ENCODE data around the gene GPA33. TPM values are rescaled to one million over a fixed set of nuclear protein-coding genes. Genes with fewer than 3 reads are reported as not detected.

Gene GPA33
- polyA plus RNA-seq, 1 of the 3 experiments (the other 2 are of a cell fraction): not detected

DNA sequence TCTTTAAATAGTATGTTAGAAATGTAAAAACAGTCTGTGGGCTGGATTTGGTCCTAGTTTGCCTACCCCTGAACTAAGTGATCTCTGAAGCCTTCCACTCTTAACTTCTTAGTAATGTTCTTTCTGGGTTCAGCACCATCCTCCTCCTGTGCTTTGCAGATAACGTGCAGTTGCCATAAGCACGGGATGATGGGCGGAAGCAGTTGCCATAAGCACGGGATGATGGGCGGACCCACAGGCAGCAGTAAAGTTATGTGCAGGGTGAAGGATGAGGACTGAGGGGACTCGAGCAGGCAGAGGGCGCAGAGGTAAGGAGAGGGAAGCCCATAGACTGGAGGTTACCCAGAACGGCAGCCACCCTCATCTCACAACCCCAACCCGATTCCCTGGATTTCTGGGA is 25.6 kb downstream of the GPA33 start:
- CTCF ChIA-PET: interaction anchor here (0.8 to 19.2 kb wide), 7 partner anchors 9 to 475 kb away, joined by 3 to 769 read pairs (median 32); partner anchors contain the start of gene POU2F1
- H3F3A ChIP-seq (replicated peaks; ENCODE audit: insufficient read depth): no peaks in the 10 kb centered on the region
- no peak overlapping the region for H3K4me3 ChIP-seq (ENCODE audit: low read depth in 2 of 2, low read length in 1 of 2)
- no peak for TF ChIP-seq RCOR1 (IDR thresholded peaks at IDR 0.05; ENCODE audit: low read length)
- TF ChIP-seq YY1 (IDR thresholded peaks at IDR 0.05; ENCODE audit: low read depth): no peak
- TF ChIP-seq RXRA (IDR thresholded peaks at IDR 0.05; ENCODE audit: borderline replicate concordance, low read depth): no peak
- TF ChIP-seq ELF1 (IDR thresholded peaks at IDR 0.05): no peak
- no peak for TF ChIP-seq RAD21 (IDR thresholded peaks at IDR 0.05; ENCODE audit: low read length)
- TF ChIP-seq EZH2phosphoT487 (IDR thresholded peaks at IDR 0.05; ENCODE audit: borderline replicate concordance, low read depth): no peak
- TF ChIP-seq, protein P1, sequence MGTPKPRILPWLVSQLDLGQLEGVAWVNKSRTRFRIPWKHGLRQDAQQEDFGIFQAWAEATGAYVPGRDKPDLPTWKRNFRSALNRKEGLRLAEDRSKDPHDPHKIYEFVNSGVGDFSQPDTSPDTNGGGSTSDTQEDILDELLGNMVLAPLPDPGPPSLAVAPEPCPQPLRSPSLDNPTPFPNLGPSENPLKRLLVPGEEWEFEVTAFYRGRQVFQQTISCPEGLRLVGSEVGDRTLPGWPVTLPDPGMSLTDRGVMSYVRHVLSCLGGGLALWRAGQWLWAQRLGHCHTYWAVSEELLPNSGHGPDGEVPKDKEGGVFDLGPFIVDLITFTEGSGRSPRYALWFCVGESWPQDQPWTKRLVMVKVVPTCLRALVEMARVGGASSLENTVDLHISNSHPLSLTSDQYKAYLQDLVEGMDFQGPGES (IDR thresholded peaks at IDR 0.05; ENCODE audit: low read depth, low read length): no peak
- TF ChIP-seq TCF12 (IDR thresholded peaks at IDR 0.05): no peak
- TF ChIP-seq TAF1 (IDR thresholded peaks at IDR 0.05; ENCODE audit: borderline replicate concordance, low read depth, low read length): no peak
- H3K4me1 ChIP-seq (ENCODE audit: control insufficient read depth in 1 of 2, insufficient read depth in 2 of 2, low read depth in 1 of 2, low read length in 1 of 2): no peaks in the 10 kb centered on the region; a peak in 2 of 4 replicates
- no peak overlapping the region for H3K4me2 ChIP-seq
- no peaks in the 10 kb centered on the region for H4K20me1 ChIP-seq (ENCODE audit: insufficient read depth)
- no peak overlapping the region for H2AFZ ChIP-seq (ENCODE audit: low read depth)
- no peaks in the 10 kb centered on the region for H3K36me3 ChIP-seq (replicated peaks in 1 of 2; ENCODE audit: control insufficient read depth in 1 of 2, insufficient read depth in 2 of 2, low read length in 1 of 2)
- no peaks in the 10 kb centered on the region for H3K79me2 ChIP-seq (ENCODE audit: insufficient read depth)
- no peak for DNase-seq
- H3K27ac ChIP-seq (ENCODE audit: low read depth in 2 of 2, low read length in 1 of 2): no peak overlapping the region
- 38% methylated on average over 8 of the region's 9 CpGs for WGBS (ENCODE audit: low lambda C conversion rate)
- no peaks in the 10 kb centered on the region; the same call in 1 of the 2 replicates for H3K27me3 ChIP-seq (ENCODE audit: insufficient read depth)
- no peaks in the 10 kb centered on the region for H3K9me3 ChIP-seq
- no peak overlapping the region for H3K9ac ChIP-seq
- POLR2A ChIA-PET: no interaction called here
- no peaks in the 10 kb centered on the region for H3K9me2 ChIP-seq

GRCh38 chr1:167061073-167061464 is 29.1 kb downstream of the GPA33 start:
- Histone ChIP-seq H3K27me3 (ENCODE audit: insufficient read depth) (no peaks in the 10 kb centered on the region), H3K27ac (ENCODE audit: low read depth in 2 of 2, low read length in 1 of 2) (no peak overlapping the region), H3F3A (replicated peaks; ENCODE audit: insufficient read depth) (no peaks in the 10 kb centered on the region), H3K4me1 (ENCODE audit: control insufficient read depth in 1 of 2, insufficient read depth in 2 of 2, low read depth in 1 of 2, low read length in 1 of 2) (peaks cover 0 to 5% of the 10 kb centered on the region in 2 experiments; a peak in 1 of 4 replicates), H3K36me3 (replicated peaks in 1 of 2; ENCODE audit: control insufficient read depth in 1 of 2, insufficient read depth in 2 of 2, low read length in 1 of 2) (no peaks in the 10 kb centered on the region), H3K79me2 (ENCODE audit: insufficient read depth) (no peaks in the 10 kb centered on the region), H3K4me2 (no peak overlapping the region), H3K4me3 (ENCODE audit: low read depth in 2 of 2, low read length in 1 of 2) (no peak overlapping the region), H3K9ac (no peak overlapping the region), H3K9me3 (no peaks in the 10 kb centered on the region), H4K20me1 (ENCODE audit: insufficient read depth) (no peaks in the 10 kb centered on the region), H2AFZ (ENCODE audit: low read depth) (no peak overlapping the region), H3K9me2 (no peaks in the 10 kb centered on the region)
- ChIA-PET POLR2A (no interaction called here), CTCF (interaction anchor here (0.5 to 19.2 kb wide), 9 partner anchors 8 to 479 kb away, joined by 3 to 769 read pairs (median 6); no protein-coding TSS in a partner anchor)
- no peak for DNase-seq
- 28% methylated on average over 3 of the region's 3 CpGs for WGBS (ENCODE audit: low lambda C conversion rate)
- TF ChIP-seq NFIC (IDR thresholded peaks at IDR 0.05; ENCODE audit: borderline replicate concordance): no peak
- TF ChIP-seq, protein P2, sequence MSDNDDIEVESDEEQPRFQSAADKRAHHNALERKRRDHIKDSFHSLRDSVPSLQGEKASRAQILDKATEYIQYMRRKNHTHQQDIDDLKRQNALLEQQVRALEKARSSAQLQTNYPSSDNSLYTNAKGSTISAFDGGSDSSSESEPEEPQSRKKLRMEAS (IDR thresholded peaks at IDR 0.05; ENCODE audit: low read depth): no peak
- TF ChIP-seq RFX5 (IDR thresholded peaks at IDR 0.05; ENCODE audit: low read length): no peak
- TF ChIP-seq POLR2AphosphoS5 (IDR thresholded peaks at IDR 0.05; ENCODE audit: low read depth, low read length): no peak
- no peak for TF ChIP-seq TEAD4 (IDR thresholded peaks at IDR 0.05; ENCODE audit: borderline replicate concordance, insufficient read depth)
- TF ChIP-seq GABPA (IDR thresholded peaks at IDR 0.05; ENCODE audit: low read depth): no peak
- no peak for TF ChIP-seq RAD21 (IDR thresholded peaks at IDR 0.05; ENCODE audit: low read length)
- TF ChIP-seq, protein P3, sequence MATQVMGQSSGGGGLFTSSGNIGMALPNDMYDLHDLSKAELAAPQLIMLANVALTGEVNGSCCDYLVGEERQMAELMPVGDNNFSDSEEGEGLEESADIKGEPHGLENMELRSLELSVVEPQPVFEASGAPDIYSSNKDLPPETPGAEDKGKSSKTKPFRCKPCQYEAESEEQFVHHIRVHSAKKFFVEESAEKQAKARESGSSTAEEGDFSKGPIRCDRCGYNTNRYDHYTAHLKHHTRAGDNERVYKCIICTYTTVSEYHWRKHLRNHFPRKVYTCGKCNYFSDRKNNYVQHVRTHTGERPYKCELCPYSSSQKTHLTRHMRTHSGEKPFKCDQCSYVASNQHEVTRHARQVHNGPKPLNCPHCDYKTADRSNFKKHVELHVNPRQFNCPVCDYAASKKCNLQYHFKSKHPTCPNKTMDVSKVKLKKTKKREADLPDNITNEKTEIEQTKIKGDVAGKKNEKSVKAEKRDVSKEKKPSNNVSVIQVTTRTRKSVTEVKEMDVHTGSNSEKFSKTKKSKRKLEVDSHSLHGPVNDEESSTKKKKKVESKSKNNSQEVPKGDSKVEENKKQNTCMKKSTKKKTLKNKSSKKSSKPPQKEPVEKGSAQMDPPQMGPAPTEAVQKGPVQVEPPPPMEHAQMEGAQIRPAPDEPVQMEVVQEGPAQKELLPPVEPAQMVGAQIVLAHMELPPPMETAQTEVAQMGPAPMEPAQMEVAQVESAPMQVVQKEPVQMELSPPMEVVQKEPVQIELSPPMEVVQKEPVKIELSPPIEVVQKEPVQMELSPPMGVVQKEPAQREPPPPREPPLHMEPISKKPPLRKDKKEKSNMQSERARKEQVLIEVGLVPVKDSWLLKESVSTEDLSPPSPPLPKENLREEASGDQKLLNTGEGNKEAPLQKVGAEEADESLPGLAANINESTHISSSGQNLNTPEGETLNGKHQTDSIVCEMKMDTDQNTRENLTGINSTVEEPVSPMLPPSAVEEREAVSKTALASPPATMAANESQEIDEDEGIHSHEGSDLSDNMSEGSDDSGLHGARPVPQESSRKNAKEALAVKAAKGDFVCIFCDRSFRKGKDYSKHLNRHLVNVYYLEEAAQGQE (IDR thresholded peaks at IDR 0.05; ENCODE audit: low read depth, low read length): no peak
- no peak for TF ChIP-seq NRF1 (IDR thresholded peaks at IDR 0.05; ENCODE audit: low read depth, low read length)
- TF ChIP-seq FOXM1 (IDR thresholded peaks at IDR 0.05; ENCODE audit: low read depth): no peak
- TF ChIP-seq USF2 (IDR thresholded peaks at IDR 0.05; ENCODE audit: borderline replicate concordance, low read depth, low read length): no peak
- TF ChIP-seq RXRA (IDR thresholded peaks at IDR 0.05; ENCODE audit: borderline replicate concordance, low read depth): no peak
- TF ChIP-seq JUND (IDR thresholded peaks at IDR 0.05): no peak
- TF ChIP-seq EP300 (IDR thresholded peaks at IDR 0.05; ENCODE audit: borderline replicate concordance in 1 of 2, low read depth in 1 of 2, low read length in 1 of 2): no peak
- TF ChIP-seq, protein P1 (IDR thresholded peaks at IDR 0.05; ENCODE audit: low read depth, low read length): no peak
- no peak for TF ChIP-seq TCF12 (IDR thresholded peaks at IDR 0.05)

Data from SK-N-SH (cell line).